ENCODE measurements around the gene TNS2. TPM values are rescaled to one million over a fixed set of nuclear protein-coding genes. Genes with fewer than 3 reads are reported as not detected.

The TNS2 gene
- total RNA-seq, result 100 to 1,000 TPM in 3 of 4 donors, 10 to 100 TPM in 1; 29.2 to 274 (median 154) TPM

- H3K4me1 ChIP-seq, result peaks cover 8 to 65% (median 18%) of the 10 kb centered on the region in 4 donors
- H3K27me3 ChIP-seq, result no peaks in the 10 kb centered on the region
- no peaks in the 10 kb centered on the region for H3K9me3 ChIP-seq
- H3K27ac ChIP-seq, result peak within 1 kb of the TSS; percentile 77 to 94 (median 92)
- TF ChIP-seq, protein P1, sequence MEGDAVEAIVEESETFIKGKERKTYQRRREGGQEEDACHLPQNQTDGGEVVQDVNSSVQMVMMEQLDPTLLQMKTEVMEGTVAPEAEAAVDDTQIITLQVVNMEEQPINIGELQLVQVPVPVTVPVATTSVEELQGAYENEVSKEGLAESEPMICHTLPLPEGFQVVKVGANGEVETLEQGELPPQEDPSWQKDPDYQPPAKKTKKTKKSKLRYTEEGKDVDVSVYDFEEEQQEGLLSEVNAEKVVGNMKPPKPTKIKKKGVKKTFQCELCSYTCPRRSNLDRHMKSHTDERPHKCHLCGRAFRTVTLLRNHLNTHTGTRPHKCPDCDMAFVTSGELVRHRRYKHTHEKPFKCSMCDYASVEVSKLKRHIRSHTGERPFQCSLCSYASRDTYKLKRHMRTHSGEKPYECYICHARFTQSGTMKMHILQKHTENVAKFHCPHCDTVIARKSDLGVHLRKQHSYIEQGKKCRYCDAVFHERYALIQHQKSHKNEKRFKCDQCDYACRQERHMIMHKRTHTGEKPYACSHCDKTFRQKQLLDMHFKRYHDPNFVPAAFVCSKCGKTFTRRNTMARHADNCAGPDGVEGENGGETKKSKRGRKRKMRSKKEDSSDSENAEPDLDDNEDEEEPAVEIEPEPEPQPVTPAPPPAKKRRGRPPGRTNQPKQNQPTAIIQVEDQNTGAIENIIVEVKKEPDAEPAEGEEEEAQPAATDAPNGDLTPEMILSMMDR (IDR thresholded peaks at IDR 0.05), result no peak
- peak in 1 of 2 donors; percentile 63 for TF ChIP-seq POLR2A (IDR thresholded peaks at IDR 0.05)
- peak within 1 kb of the TSS; percentile 30 to 65 (median 52) for H3K4me3 ChIP-seq
- H3K36me3 ChIP-seq, result no peaks in the 10 kb centered on the region
- DNase-seq, result peak in 2 of 3 donors; percentile 85
These were observed at the start of gene TNS2 for GRCh38 chr12:53049571-53050318. Gene TNS2 (plus strand): TSS chr12:53050065. CDS start chr12:53050186, 121 bp downstream.

- no peak for DNase-seq
- no peaks in the 10 kb centered on the region for H3K36me3 ChIP-seq
- TF ChIP-seq, protein P1 (IDR thresholded peaks at IDR 0.05), result no peak
- TF ChIP-seq POLR2A (IDR thresholded peaks at IDR 0.05), result no peak
- no peaks in the 10 kb centered on the region for H3K9me3 ChIP-seq
- H3K4me3 ChIP-seq, result no peak overlapping the region
- H3K27ac ChIP-seq, result no peak overlapping the region
- peaks cover 0 to 37% (median 19%) of the 10 kb centered on the region in 4 donors for H3K4me1 ChIP-seq
- no peaks in the 10 kb centered on the region for H3K27me3 ChIP-seq
These were observed 45.7 kb upstream of the TNS2 start for GRCh38 chr12:53004178-53004577.

DNA sequence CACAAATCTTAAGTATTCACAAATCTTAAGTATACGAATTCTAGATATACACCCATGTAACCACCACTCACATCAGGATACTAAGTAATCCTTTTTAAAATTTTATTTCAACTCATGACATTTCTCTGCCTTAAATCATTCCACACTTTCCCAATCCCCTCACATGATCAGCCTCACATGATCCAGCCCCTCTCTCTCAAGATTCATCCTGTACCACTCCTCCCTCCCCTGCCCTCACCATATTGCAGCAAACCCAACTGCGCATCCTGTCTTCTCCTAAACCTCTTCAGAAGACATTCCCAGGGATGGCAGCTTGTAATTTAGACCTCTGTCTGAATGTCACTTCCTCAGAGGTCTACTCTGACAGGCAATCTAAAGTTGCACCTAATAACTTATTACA, 45.3 kb upstream of the TNS2 start:
- no peak overlapping the region for H3K27ac ChIP-seq
- H3K9me3 ChIP-seq, result no peaks in the 10 kb centered on the region
- TF ChIP-seq, protein P1 (IDR thresholded peaks at IDR 0.05), result no peak
- TF ChIP-seq POLR2A (IDR thresholded peaks at IDR 0.05), result no peak
- H3K36me3 ChIP-seq, result no peaks in the 10 kb centered on the region
- no peak overlapping the region for H3K4me3 ChIP-seq
- DNase-seq, result no peak
- H3K27me3 ChIP-seq, result no peaks in the 10 kb centered on the region
- H3K4me1 ChIP-seq, result peaks cover 0 to 40% (median 22%) of the 10 kb centered on the region in 4 donors

GRCh38 chr12:53005215-53005985, 44.5 kb upstream of the TNS2 start:
- no peaks in the 10 kb centered on the region for H3K9me3 ChIP-seq
- H3K4me3 ChIP-seq, result peak overlapping the region; percentile 82 to 94 (median 90)
- H3K27me3 ChIP-seq, result no peaks in the 10 kb centered on the region
- peak in 1 of 2 donors; percentile 25 for TF ChIP-seq POLR2A (IDR thresholded peaks at IDR 0.05)
- TF ChIP-seq, protein P1 (IDR thresholded peaks at IDR 0.05), result no peak
- H3K27ac ChIP-seq, result peak overlapping the region; percentile 85 to 94 (median 90)
- peak in 2 of 3 donors; percentile 49 to 54 for DNase-seq
- H3K4me1 ChIP-seq, result peaks cover 0 to 39% (median 25%) of the 10 kb centered on the region in 4 donors
- H3K36me3 ChIP-seq, result no peaks in the 10 kb centered on the region

DNA sequence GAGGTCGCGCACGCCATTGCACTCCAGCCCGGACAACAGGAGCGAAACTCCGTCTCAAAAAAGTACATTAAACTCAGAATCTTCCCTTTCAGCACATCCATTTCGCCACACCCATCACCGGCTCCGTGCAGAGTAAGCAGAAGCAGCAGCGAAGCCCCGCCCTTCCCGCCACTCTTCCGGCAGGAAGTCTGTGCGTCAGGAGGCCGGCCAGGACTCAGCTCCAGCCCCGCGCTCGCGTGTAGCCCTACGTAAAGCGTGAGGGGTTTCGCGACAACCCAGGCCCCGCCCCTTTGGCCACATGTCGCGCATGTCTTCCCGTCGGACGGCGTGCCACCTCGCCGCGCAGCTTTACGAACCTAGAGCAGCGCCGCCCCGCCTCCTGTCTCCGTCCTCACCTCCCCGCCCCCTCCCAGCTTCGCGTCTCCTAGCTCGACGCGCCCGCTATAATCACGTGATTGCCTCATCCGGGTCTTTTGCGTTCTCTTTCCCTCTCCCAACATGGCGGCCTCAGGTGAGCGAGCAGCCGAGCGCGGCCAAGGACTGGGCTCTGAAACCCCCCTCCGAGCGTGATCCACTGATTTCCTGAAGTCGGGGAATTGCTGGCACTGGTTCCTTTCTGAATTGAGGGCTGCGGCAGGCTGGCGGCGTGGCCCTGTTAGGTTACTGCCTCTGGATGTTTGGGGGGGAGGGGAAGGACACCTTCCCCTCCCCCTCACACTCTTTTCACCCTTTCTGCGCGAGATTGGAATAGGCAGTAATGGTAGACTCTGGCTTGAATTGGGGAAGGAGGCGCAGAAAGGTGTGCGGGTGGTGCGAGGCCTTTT, 43.7 kb upstream of the TNS2 start, which contains the start of gene EIF4B:
Gene EIF4B, plus strand, starts transcription at position 471 of the 824 bp plus-strand sequence. Its CDS starts 28 bp downstream, at position 499.
- Histone ChIP-seq H3K4me1 (peaks cover 0 to 46% (median 27%) of the 10 kb centered on the region in 4 donors), H3K4me3 (peak within 1 kb of the TSS; percentile 82 to 94 (median 90)), H3K9me3 (no peaks in the 10 kb centered on the region), H3K36me3 (no peaks in the 10 kb centered on the region), H3K27ac (peak within 1 kb of the TSS; percentile 85 to 94 (median 90)), H3K27me3 (no peaks in the 10 kb centered on the region)
- TF ChIP-seq, protein P1 (IDR thresholded peaks at IDR 0.05), result no peak
- peak; percentile 36 to 56 for TF ChIP-seq POLR2A (IDR thresholded peaks at IDR 0.05)
- DNase-seq, result peak; percentile 100

All from Peyer's patch (tissue), 4 donors.